ENCODE data around the gene PRKN.

DNA sequence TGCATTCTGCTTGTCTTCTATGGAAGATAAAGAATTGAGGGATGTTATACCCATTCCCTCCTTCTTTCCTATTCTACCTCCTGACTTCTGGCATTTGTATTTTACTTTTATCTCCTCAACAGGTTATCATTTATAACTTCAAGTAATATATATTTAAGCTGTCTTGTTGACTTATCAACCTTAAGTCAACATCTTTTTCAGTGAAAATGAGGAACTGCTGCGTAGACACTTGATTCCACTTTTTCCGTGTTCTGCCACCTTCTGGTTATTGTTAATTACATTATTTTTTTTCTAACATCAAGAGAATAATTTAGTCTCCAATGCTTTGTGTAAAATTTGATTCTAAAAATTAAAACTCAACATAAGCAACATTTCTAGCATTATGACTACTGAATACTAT lies 107.5 kb downstream of the PRKN start:
- TF ChIP-seq, protein P1, sequence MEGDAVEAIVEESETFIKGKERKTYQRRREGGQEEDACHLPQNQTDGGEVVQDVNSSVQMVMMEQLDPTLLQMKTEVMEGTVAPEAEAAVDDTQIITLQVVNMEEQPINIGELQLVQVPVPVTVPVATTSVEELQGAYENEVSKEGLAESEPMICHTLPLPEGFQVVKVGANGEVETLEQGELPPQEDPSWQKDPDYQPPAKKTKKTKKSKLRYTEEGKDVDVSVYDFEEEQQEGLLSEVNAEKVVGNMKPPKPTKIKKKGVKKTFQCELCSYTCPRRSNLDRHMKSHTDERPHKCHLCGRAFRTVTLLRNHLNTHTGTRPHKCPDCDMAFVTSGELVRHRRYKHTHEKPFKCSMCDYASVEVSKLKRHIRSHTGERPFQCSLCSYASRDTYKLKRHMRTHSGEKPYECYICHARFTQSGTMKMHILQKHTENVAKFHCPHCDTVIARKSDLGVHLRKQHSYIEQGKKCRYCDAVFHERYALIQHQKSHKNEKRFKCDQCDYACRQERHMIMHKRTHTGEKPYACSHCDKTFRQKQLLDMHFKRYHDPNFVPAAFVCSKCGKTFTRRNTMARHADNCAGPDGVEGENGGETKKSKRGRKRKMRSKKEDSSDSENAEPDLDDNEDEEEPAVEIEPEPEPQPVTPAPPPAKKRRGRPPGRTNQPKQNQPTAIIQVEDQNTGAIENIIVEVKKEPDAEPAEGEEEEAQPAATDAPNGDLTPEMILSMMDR (IDR thresholded peaks at IDR 0.05) = no peak
- no peak for TF ChIP-seq POLR2A (IDR thresholded peaks at IDR 0.05)

Data from tibial nerve (tissue), 3 donors.